Measurements from ENCODE around the gene SLC25A21.

SLC25A21 gene

GRCh38 chr14:36672095-36672494 is 500.3 kb downstream of the SLC25A21 start:
- H3K36me3 ChIP-seq (ENCODE audit: insufficient read depth, low read length), result no peaks in the 10 kb centered on the region
- H3K9ac ChIP-seq (ENCODE audit: low read depth, low read length), result no peak overlapping the region
- H3K4me1 ChIP-seq (ENCODE audit: insufficient read depth, low read length), result peaks cover 11% of the 10 kb centered on the region; the same call in 1 of the 2 replicates
- 0 out of 2 replicates have a peak, but pooled peaks cover 2% of the 10 kb centered on the region for H3K9me3 ChIP-seq (ENCODE audit: control insufficient read depth, insufficient read depth, low read length)

- Histone ChIP-seq H3K9ac (ENCODE audit: low read depth, low read length) (no peak overlapping the region), H3K36me3 (ENCODE audit: insufficient read depth, low read length) (no peaks in the 10 kb centered on the region), H3K9me3 (ENCODE audit: control insufficient read depth, insufficient read depth, low read length) (0 out of 2 replicates have a peak, but pooled peaks cover 2% of the 10 kb centered on the region), H3K4me1 (ENCODE audit: insufficient read depth, low read length) (peaks cover 10% of the 10 kb centered on the region; the same call in 1 of the 2 replicates)
These were observed 501.3 kb downstream of the SLC25A21 start for GRCh38 chr14:36671149-36671548.

- no peaks in the 10 kb centered on the region for H3K36me3 ChIP-seq (ENCODE audit: insufficient read depth, low read length)
- no peak overlapping the region for H3K9ac ChIP-seq (ENCODE audit: low read depth, low read length)
- H3K9me3 ChIP-seq (ENCODE audit: control insufficient read depth, insufficient read depth, low read length), result 0 out of 2 replicates have a peak, but pooled peaks cover 2% of the 10 kb centered on the region
- no peaks in the 10 kb centered on the region for H3K4me1 ChIP-seq (ENCODE audit: insufficient read depth, low read length)
These were observed 504.7 kb downstream of the SLC25A21 start for GRCh38 chr14:36667679-36668078.

- Histone ChIP-seq H3K9me3 (ENCODE audit: control insufficient read depth, insufficient read depth, low read length) (0 out of 2 replicates have a peak, but pooled peaks cover 2% of the 10 kb centered on the region), H3K4me1 (ENCODE audit: insufficient read depth, low read length) (no peaks in the 10 kb centered on the region), H3K9ac (ENCODE audit: low read depth, low read length) (peak overlapping the region; percentile 44; the same call in 1 of the 2 replicates), H3K36me3 (ENCODE audit: insufficient read depth, low read length) (no peaks in the 10 kb centered on the region)
These were observed 505.8 kb downstream of the SLC25A21 start for GRCh38 chr14:36666416-36667206.

GRCh38 chr14:36665887-36666415 is 506.5 kb downstream of the SLC25A21 start:
- no peaks in the 10 kb centered on the region for H3K36me3 ChIP-seq (ENCODE audit: insufficient read depth, low read length)
- no peaks in the 10 kb centered on the region for H3K9me3 ChIP-seq (ENCODE audit: control insufficient read depth, insufficient read depth, low read length)
- H3K9ac ChIP-seq (ENCODE audit: low read depth, low read length), result peak overlapping the region; percentile 44; the same call in 1 of the 2 replicates
- H3K4me1 ChIP-seq (ENCODE audit: insufficient read depth, low read length), result no peaks in the 10 kb centered on the region

GRCh38 chr14:36664322-36665193 is 507.8 kb downstream of the SLC25A21 start:
- H3K9me3 ChIP-seq (ENCODE audit: control insufficient read depth, insufficient read depth, low read length), result no peaks in the 10 kb centered on the region

GRCh38 chr14:36663404-36664321 is 508.7 kb downstream of the SLC25A21 start:
- peaks cover 4% of the 10 kb centered on the region; the same call in 1 of the 2 replicates for H3K4me1 ChIP-seq (ENCODE audit: insufficient read depth, low read length)
- no peaks in the 10 kb centered on the region for H3K9me3 ChIP-seq (ENCODE audit: control insufficient read depth, insufficient read depth, low read length)
- no peaks in the 10 kb centered on the region for H3K36me3 ChIP-seq (ENCODE audit: insufficient read depth, low read length)

More at GRCh38 chr14:36664322-36665193, 507.8 kb downstream of the SLC25A21 start:
- Histone ChIP-seq H3K36me3 (ENCODE audit: insufficient read depth, low read length) (no peaks in the 10 kb centered on the region), H3K9ac (ENCODE audit: low read depth, low read length) (no peak overlapping the region; the same call in 1 of the 2 replicates), H3K4me1 (ENCODE audit: insufficient read depth, low read length) (peaks cover 4% of the 10 kb centered on the region; the same call in 1 of the 2 replicates)

GRCh38 chr14:36662543-36663403 is 509.6 kb downstream of the SLC25A21 start:
- Histone ChIP-seq H3K4me1 (ENCODE audit: insufficient read depth, low read length) (peaks cover 4% of the 10 kb centered on the region; the same call in 1 of the 2 replicates), H3K9ac (ENCODE audit: low read depth, low read length) (peak overlapping the region; percentile 57; the same call in 1 of the 2 replicates)

More at GRCh38 chr14:36663404-36664321, 508.7 kb downstream of the SLC25A21 start:
- H3K9ac ChIP-seq (ENCODE audit: low read depth, low read length), result peak overlapping the region; percentile 57; the same call in 1 of the 2 replicates

GRCh38 chr14:36662258-36662542 is 510.2 kb downstream of the SLC25A21 start:
- Histone ChIP-seq H3K36me3 (ENCODE audit: insufficient read depth, low read length) (no peaks in the 10 kb centered on the region), H3K4me1 (ENCODE audit: insufficient read depth, low read length) (peaks cover 6% of the 10 kb centered on the region; the same call in 1 of the 2 replicates), H3K9ac (ENCODE audit: low read depth, low read length) (peak overlapping the region; percentile 57; the same call in 1 of the 2 replicates), H3K9me3 (ENCODE audit: control insufficient read depth, insufficient read depth, low read length) (no peaks in the 10 kb centered on the region)

More at GRCh38 chr14:36662543-36663403, 509.6 kb downstream of the SLC25A21 start:
- Histone ChIP-seq H3K9me3 (ENCODE audit: control insufficient read depth, insufficient read depth, low read length) (no peaks in the 10 kb centered on the region), H3K36me3 (ENCODE audit: insufficient read depth, low read length) (no peaks in the 10 kb centered on the region)

- Histone ChIP-seq H3K36me3 (ENCODE audit: insufficient read depth, low read length) (no peaks in the 10 kb centered on the region), H3K9me3 (ENCODE audit: control insufficient read depth, insufficient read depth, low read length) (no peaks in the 10 kb centered on the region), H3K9ac (ENCODE audit: low read depth, low read length) (peak within 1 kb of the TSS; percentile 57; the same call in 1 of the 2 replicates), H3K4me1 (ENCODE audit: insufficient read depth, low read length) (peaks cover 9% of the 10 kb centered on the region; the same call in 1 of the 2 replicates)
These were observed 510.7 kb downstream of the SLC25A21 start, which contains the start of gene PAX9 for GRCh38 chr14:36661506-36662257. Gene PAX9, plus strand, starts transcription at chr14:36661860. Its CDS starts 230 bp downstream, at chr14:36662090.

- H3K36me3 ChIP-seq (ENCODE audit: insufficient read depth, low read length), result no peaks in the 10 kb centered on the region
- H3K4me1 ChIP-seq (ENCODE audit: insufficient read depth, low read length), result peaks cover 9% of the 10 kb centered on the region; the same call in 1 of the 2 replicates
- peak overlapping the region; percentile 57; the same call in 1 of the 2 replicates for H3K9ac ChIP-seq (ENCODE audit: low read depth, low read length)
- H3K9me3 ChIP-seq (ENCODE audit: control insufficient read depth, insufficient read depth, low read length), result no peaks in the 10 kb centered on the region
These were observed 511.5 kb downstream of the SLC25A21 start for GRCh38 chr14:36660736-36661505.

Data from ES-I3 (cell line).